PC-3 (cell line): ENCODE measurements around the gene PRSS3.
"Not testable (repeated sequence)": the region's sequence is repeated elsewhere in the genome, so short reads cannot be mapped to it uniquely, and the experiment has no call there.

Experiments used
- CTCF ChIP-seq: fragments of 300-600 bp; sonication (generic); conservative IDR thresholded peaks from 2 replicates; pipeline ENCODE4 v1.5.1; 2017; ENCODE audit warnings: antibody characterized with exemption, low read depth, mild to moderate bottlenecking, low read length
- EZH2 ChIP-seq: fragments of 300-600 bp; sonication (generic); IDR thresholded peaks from one replicate; pipeline ENCODE4 v1.6.1; 2017; ENCODE audit warnings: antibody characterized with exemption, mild to moderate bottlenecking, low read length; ENCODE audit not compliant: unreplicated experiment
- EZH2phosphoT487 ChIP-seq: fragments of 300-600 bp; sonication (generic); IDR thresholded peaks from 2 replicates; pipeline ENCODE4 v1.6.1; 2018; ENCODE audit warnings: mild to moderate bottlenecking, antibody characterized with exemption, low read length, borderline replicate concordance

GRCh38 chr9:33807156-33807555 lies 11.8 kb downstream of the PRSS3 start:
- TF ChIP-seq EZH2phosphoT487, EZH2, CTCF: not testable (repeated sequence)
